DMS 273 (cell line): ENCODE data around the gene SLC22A6.
"Not testable (repeated sequence)": the region's sequence is repeated elsewhere in the genome, so short reads cannot be mapped to it uniquely, and the experiment has no call there.

Experiments used
- DNase-seq: peaks from one replicate; lab custom pipeline; 2025; ENCODE audit not compliant: unreplicated experiment; lab: John Stamatoyannopoulos, UW

The SLC22A6 gene

GRCh38 chr11:62985041-62985750 lies 429 bp upstream of the SLC22A6 start:
- no peak for DNase-seq

GRCh38 chr11:62983536-62984199 lies 1.1 kb downstream of the SLC22A6 start:
- DNase-seq = no peak

GRCh38 chr11:62981743-62982142 lies 3.0 kb downstream of the SLC22A6 start:
- DNase-seq = no peak

GRCh38 chr11:62980133-62980760 lies 4.5 kb downstream of the SLC22A6 start:
- DNase-seq = no peak

GRCh38 chr11:62976109-62976508 lies 8.7 kb downstream of the SLC22A6 start:
- peak; percentile 17 for DNase-seq

- DNase-seq = peak; percentile 89
These were observed 9.8 kb downstream of the SLC22A6 start for GRCh38 chr11:62974848-62975522.

- no peak for DNase-seq
These were observed 19.2 kb downstream of the SLC22A6 start for GRCh38 chr11:62965574-62965973.

- DNase-seq = no peak
These were observed 22.4 kb downstream of the SLC22A6 start for GRCh38 chr11:62962391-62962790.

GRCh38 chr11:62961017-62961570 lies 23.7 kb downstream of the SLC22A6 start:
- no peak for DNase-seq

- no peak for DNase-seq
These were observed 25.3 kb downstream of the SLC22A6 start for GRCh38 chr11:62959422-62959980.

GRCh38 chr11:62958547-62959421 lies 26.0 kb downstream of the SLC22A6 start:
- peak; percentile 57 for DNase-seq

- DNase-seq = no peak
These were observed 27.6 kb downstream of the SLC22A6 start for GRCh38 chr11:62957147-62957546.

GRCh38 chr11:62954478-62954877 lies 30.3 kb downstream of the SLC22A6 start:
- DNase-seq = no peak

GRCh38 chr11:62953811-62954210 lies 31.0 kb downstream of the SLC22A6 start:
- no peak for DNase-seq

- no peak for DNase-seq
These were observed 35.9 kb downstream of the SLC22A6 start for GRCh38 chr11:62948765-62949320.

- DNase-seq = not testable (repeated sequence)
These were observed 39.2 kb downstream of the SLC22A6 start for GRCh38 chr11:62945538-62945937.

GRCh38 chr11:62937528-62937927 lies 47.2 kb downstream of the SLC22A6 start:
- not testable (repeated sequence) for DNase-seq

- DNase-seq = no peak
These were observed 50.3 kb downstream of the SLC22A6 start for GRCh38 chr11:62934496-62934785.

GRCh38 chr11:62933750-62934495 lies 50.8 kb downstream of the SLC22A6 start:
- DNase-seq = no peak
